Measurements from ENCODE around the gene DCC.

Gene DCC

GRCh38 chr18:52979892-52980291 lies 639.9 kb downstream of the DCC start:
- no peaks in the 10 kb centered on the region for H3K27me3 ChIP-seq (ENCODE audit: insufficient read depth, low read length)
- 0 out of 2 replicates have a peak, but pooled peaks cover 5% of the 10 kb centered on the region for H3K4me1 ChIP-seq (ENCODE audit: insufficient read depth, low read length)
- no peak overlapping the region for H3K4me3 ChIP-seq (ENCODE audit: low read length)
- 83% methylated on average over 3 of the region's 6 CpGs for WGBS
- no peaks in the 10 kb centered on the region for H3K9me3 ChIP-seq (ENCODE audit: insufficient read depth, low read depth, low read length)
- H3K27ac ChIP-seq (ENCODE audit: low read depth, low read length), result no peak overlapping the region
- no peak overlapping the region for H3K9ac ChIP-seq (ENCODE audit: low read depth, low read length)
- no peaks in the 10 kb centered on the region for H3K36me3 ChIP-seq (ENCODE audit: insufficient read depth, low read length)

- Histone ChIP-seq H3K36me3 (ENCODE audit: insufficient read depth, low read length) (no peaks in the 10 kb centered on the region), H3K27me3 (ENCODE audit: insufficient read depth, low read length) (no peaks in the 10 kb centered on the region), H3K9ac (ENCODE audit: low read depth, low read length) (no peak overlapping the region), H3K4me3 (ENCODE audit: low read length) (no peak overlapping the region), H3K27ac (ENCODE audit: low read depth, low read length) (no peak overlapping the region), H3K4me1 (ENCODE audit: insufficient read depth, low read length) (no peaks in the 10 kb centered on the region), H3K9me3 (ENCODE audit: insufficient read depth, low read depth, low read length) (no peaks in the 10 kb centered on the region)
- no CpG with 5 or more reads among the region's 1 CpG for WGBS
Observed at GRCh38 chr18:52991246-52991645, 651.2 kb downstream of the DCC start.

GRCh38 chr18:52992041-52992440 lies 652.0 kb downstream of the DCC start:
- no peaks in the 10 kb centered on the region for H3K27me3 ChIP-seq (ENCODE audit: insufficient read depth, low read length)
- H3K4me3 ChIP-seq (ENCODE audit: low read length), result no peak overlapping the region
- no peaks in the 10 kb centered on the region for H3K4me1 ChIP-seq (ENCODE audit: insufficient read depth, low read length)
- H3K27ac ChIP-seq (ENCODE audit: low read depth, low read length), result no peak overlapping the region
- no peaks in the 10 kb centered on the region for H3K9me3 ChIP-seq (ENCODE audit: insufficient read depth, low read depth, low read length)
- 78% methylated on average over 6 of the region's 6 CpGs for WGBS
- no peak overlapping the region for H3K9ac ChIP-seq (ENCODE audit: low read depth, low read length)
- H3K36me3 ChIP-seq (ENCODE audit: insufficient read depth, low read length), result no peaks in the 10 kb centered on the region

- WGBS, result 88% methylated on average over 4 of the region's 4 CpGs
- no peaks in the 10 kb centered on the region for H3K9me3 ChIP-seq (ENCODE audit: insufficient read depth, low read depth, low read length)
Observed at GRCh38 chr18:52995875-52996274, 655.9 kb downstream of the DCC start.

GRCh38 chr18:52999633-53000032 lies 659.6 kb downstream of the DCC start:
- 100% methylated on average over 1 of the region's 2 CpGs for WGBS
- Histone ChIP-seq H3K9ac (ENCODE audit: low read depth, low read length) (no peak overlapping the region), H3K27ac (ENCODE audit: low read depth, low read length) (no peak overlapping the region), H3K9me3 (ENCODE audit: insufficient read depth, low read depth, low read length) (no peaks in the 10 kb centered on the region), H3K4me3 (ENCODE audit: low read length) (no peak overlapping the region), H3K36me3 (ENCODE audit: insufficient read depth, low read length) (no peaks in the 10 kb centered on the region), H3K27me3 (ENCODE audit: insufficient read depth, low read length) (no peaks in the 10 kb centered on the region), H3K4me1 (ENCODE audit: insufficient read depth, low read length) (no peaks in the 10 kb centered on the region)

More at GRCh38 chr18:52995875-52996274, 655.9 kb downstream of the DCC start:
- Histone ChIP-seq H3K9ac (ENCODE audit: low read depth, low read length) (no peak overlapping the region), H3K27me3 (ENCODE audit: insufficient read depth, low read length) (no peaks in the 10 kb centered on the region), H3K27ac (ENCODE audit: low read depth, low read length) (no peak overlapping the region), H3K4me3 (ENCODE audit: low read length) (no peak overlapping the region), H3K36me3 (ENCODE audit: insufficient read depth, low read length) (no peaks in the 10 kb centered on the region), H3K4me1 (ENCODE audit: insufficient read depth, low read length) (no peaks in the 10 kb centered on the region)

GRCh38 chr18:53004798-53005197 lies 664.8 kb downstream of the DCC start:
- Histone ChIP-seq H3K27me3 (ENCODE audit: insufficient read depth, low read length) (no peaks in the 10 kb centered on the region), H3K9me3 (ENCODE audit: insufficient read depth, low read depth, low read length) (no peaks in the 10 kb centered on the region), H3K4me3 (ENCODE audit: low read length) (no peak overlapping the region), H3K36me3 (ENCODE audit: insufficient read depth, low read length) (no peaks in the 10 kb centered on the region), H3K9ac (ENCODE audit: low read depth, low read length) (no peak overlapping the region), H3K4me1 (ENCODE audit: insufficient read depth, low read length) (no peaks in the 10 kb centered on the region), H3K27ac (ENCODE audit: low read depth, low read length) (no peak overlapping the region)
- WGBS, result 58% methylated on average over 1 of the region's 1 CpG

- Histone ChIP-seq H3K27ac (ENCODE audit: low read depth, low read length) (no peak overlapping the region), H3K36me3 (ENCODE audit: insufficient read depth, low read length) (no peaks in the 10 kb centered on the region), H3K4me3 (ENCODE audit: low read length) (no peak overlapping the region), H3K4me1 (ENCODE audit: insufficient read depth, low read length) (no peaks in the 10 kb centered on the region), H3K9ac (ENCODE audit: low read depth, low read length) (no peak overlapping the region), H3K9me3 (ENCODE audit: insufficient read depth, low read depth, low read length) (no peaks in the 10 kb centered on the region), H3K27me3 (ENCODE audit: insufficient read depth, low read length) (no peaks in the 10 kb centered on the region)
- WGBS, result 88% methylated on average over 2 of the region's 2 CpGs
Observed at GRCh38 chr18:53018791-53019190, 678.8 kb downstream of the DCC start.

GRCh38 chr18:53025247-53025646 lies 685.2 kb downstream of the DCC start:
- H3K36me3 ChIP-seq (ENCODE audit: insufficient read depth, low read length), result no peaks in the 10 kb centered on the region
- no peak overlapping the region for H3K9ac ChIP-seq (ENCODE audit: low read depth, low read length)
- no peak overlapping the region for H3K27ac ChIP-seq (ENCODE audit: low read depth, low read length)
- H3K4me3 ChIP-seq (ENCODE audit: low read length), result no peak overlapping the region
- H3K27me3 ChIP-seq (ENCODE audit: insufficient read depth, low read length), result no peaks in the 10 kb centered on the region
- no peaks in the 10 kb centered on the region for H3K9me3 ChIP-seq (ENCODE audit: insufficient read depth, low read depth, low read length)
- 90% methylated on average over 2 of the region's 3 CpGs for WGBS
- H3K4me1 ChIP-seq (ENCODE audit: insufficient read depth, low read length), result no peaks in the 10 kb centered on the region

GRCh38 chr18:53028565-53028964 lies 688.6 kb downstream of the DCC start:
- Histone ChIP-seq H3K27me3 (ENCODE audit: insufficient read depth, low read length) (no peaks in the 10 kb centered on the region), H3K4me3 (ENCODE audit: low read length) (no peak overlapping the region), H3K4me1 (ENCODE audit: insufficient read depth, low read length) (no peaks in the 10 kb centered on the region), H3K9me3 (ENCODE audit: insufficient read depth, low read depth, low read length) (no peaks in the 10 kb centered on the region), H3K9ac (ENCODE audit: low read depth, low read length) (no peak overlapping the region), H3K27ac (ENCODE audit: low read depth, low read length) (no peak overlapping the region), H3K36me3 (ENCODE audit: insufficient read depth, low read length) (no peaks in the 10 kb centered on the region)
- 100% methylated on average over 1 of the region's 1 CpG for whole genome bisulfite sequencing

GRCh38 chr18:53033128-53033527 lies 693.1 kb downstream of the DCC start:
- H3K4me3 ChIP-seq (ENCODE audit: low read length), result no peak overlapping the region
- WGBS, result 92% methylated on average over 3 of the region's 3 CpGs
- no peaks in the 10 kb centered on the region for H3K27me3 ChIP-seq (ENCODE audit: insufficient read depth, low read length)
- H3K27ac ChIP-seq (ENCODE audit: low read depth, low read length), result no peak overlapping the region
- H3K4me1 ChIP-seq (ENCODE audit: insufficient read depth, low read length), result no peaks in the 10 kb centered on the region
- no peaks in the 10 kb centered on the region for H3K9me3 ChIP-seq (ENCODE audit: insufficient read depth, low read depth, low read length)
- H3K9ac ChIP-seq (ENCODE audit: low read depth, low read length), result no peak overlapping the region
- H3K36me3 ChIP-seq (ENCODE audit: insufficient read depth, low read length), result no peaks in the 10 kb centered on the region

- no peaks in the 10 kb centered on the region for H3K36me3 ChIP-seq (ENCODE audit: insufficient read depth, low read length)
- no peak overlapping the region for H3K4me3 ChIP-seq (ENCODE audit: low read length)
- H3K9ac ChIP-seq (ENCODE audit: low read depth, low read length), result no peak overlapping the region
- H3K4me1 ChIP-seq (ENCODE audit: insufficient read depth, low read length), result no peaks in the 10 kb centered on the region
- H3K27ac ChIP-seq (ENCODE audit: low read depth, low read length), result no peak overlapping the region
- H3K27me3 ChIP-seq (ENCODE audit: insufficient read depth, low read length), result no peaks in the 10 kb centered on the region
- H3K9me3 ChIP-seq (ENCODE audit: insufficient read depth, low read depth, low read length), result no peaks in the 10 kb centered on the region
Observed at GRCh38 chr18:53038608-53039007, 698.6 kb downstream of the DCC start.

- Histone ChIP-seq H3K4me1 (ENCODE audit: insufficient read depth, low read length) (no peaks in the 10 kb centered on the region), H3K9me3 (ENCODE audit: insufficient read depth, low read depth, low read length) (no peaks in the 10 kb centered on the region), H3K27me3 (ENCODE audit: insufficient read depth, low read length) (no peaks in the 10 kb centered on the region), H3K27ac (ENCODE audit: low read depth, low read length) (no peak overlapping the region), H3K4me3 (ENCODE audit: low read length) (no peak overlapping the region), H3K9ac (ENCODE audit: low read depth, low read length) (no peak overlapping the region), H3K36me3 (ENCODE audit: insufficient read depth, low read length) (no peaks in the 10 kb centered on the region)
- WGBS, result 94% methylated on average over 2 of the region's 3 CpGs
Observed at GRCh38 chr18:53040286-53040685, 700.3 kb downstream of the DCC start.

Data from HUES64 (cell line).